ENCODE measurements around the gene CASQ2. TPM values are rescaled to one million over a fixed set of nuclear protein-coding genes. Genes with fewer than 3 reads are reported as not detected.

Gene CASQ2
- total and polyA plus RNA-seq, 2 of the 13 experiments (the other 11 are each of a cell fraction or from before 2014, with no cell fraction given), result not detected

DNA sequence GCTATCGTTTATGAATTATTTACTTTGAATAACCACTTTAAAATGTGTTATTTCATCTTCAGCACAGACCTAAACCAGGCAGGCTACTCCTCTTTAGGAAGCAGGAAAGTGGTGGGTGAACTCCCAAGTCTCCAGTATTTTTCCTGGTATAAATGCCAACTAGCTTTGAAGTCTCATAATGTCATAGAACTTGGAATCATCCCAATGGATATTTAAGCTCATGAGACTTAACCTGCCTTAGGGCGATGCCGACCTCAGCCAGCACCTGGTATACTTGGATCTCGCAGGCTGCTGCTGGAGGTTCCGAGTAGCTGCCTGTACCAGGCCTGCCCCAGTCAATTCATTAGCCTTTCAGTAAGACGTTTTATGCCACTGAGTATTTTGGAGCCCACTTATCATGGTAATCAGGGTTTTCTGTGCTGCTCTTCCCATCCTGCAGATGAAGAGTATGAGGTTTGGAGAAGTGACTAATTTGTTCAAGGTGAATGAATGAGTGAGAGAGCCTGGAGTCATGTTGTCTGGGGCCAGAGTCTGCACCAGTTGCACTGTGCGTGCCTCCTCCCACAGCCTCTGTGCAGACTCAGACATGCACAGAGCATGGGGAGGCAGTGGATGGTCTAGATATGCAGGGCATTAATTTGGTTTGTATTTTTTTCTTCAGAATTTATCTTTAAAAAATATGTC, 91.9 kb downstream of the CASQ2 start (continued):
- TF ChIP-seq, protein P1, sequence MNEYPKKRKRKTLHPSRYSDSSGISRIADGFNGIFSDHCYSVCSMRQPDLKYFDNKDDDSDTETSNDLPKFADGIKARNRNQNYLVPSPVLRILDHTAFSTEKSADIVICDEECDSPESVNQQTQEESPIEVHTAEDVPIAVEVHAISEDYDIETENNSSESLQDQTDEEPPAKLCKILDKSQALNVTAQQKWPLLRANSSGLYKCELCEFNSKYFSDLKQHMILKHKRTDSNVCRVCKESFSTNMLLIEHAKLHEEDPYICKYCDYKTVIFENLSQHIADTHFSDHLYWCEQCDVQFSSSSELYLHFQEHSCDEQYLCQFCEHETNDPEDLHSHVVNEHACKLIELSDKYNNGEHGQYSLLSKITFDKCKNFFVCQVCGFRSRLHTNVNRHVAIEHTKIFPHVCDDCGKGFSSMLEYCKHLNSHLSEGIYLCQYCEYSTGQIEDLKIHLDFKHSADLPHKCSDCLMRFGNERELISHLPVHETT (CRISPR knock-in tag; conservative IDR thresholded peaks at IDR 0.05), result no peak

DNA sequence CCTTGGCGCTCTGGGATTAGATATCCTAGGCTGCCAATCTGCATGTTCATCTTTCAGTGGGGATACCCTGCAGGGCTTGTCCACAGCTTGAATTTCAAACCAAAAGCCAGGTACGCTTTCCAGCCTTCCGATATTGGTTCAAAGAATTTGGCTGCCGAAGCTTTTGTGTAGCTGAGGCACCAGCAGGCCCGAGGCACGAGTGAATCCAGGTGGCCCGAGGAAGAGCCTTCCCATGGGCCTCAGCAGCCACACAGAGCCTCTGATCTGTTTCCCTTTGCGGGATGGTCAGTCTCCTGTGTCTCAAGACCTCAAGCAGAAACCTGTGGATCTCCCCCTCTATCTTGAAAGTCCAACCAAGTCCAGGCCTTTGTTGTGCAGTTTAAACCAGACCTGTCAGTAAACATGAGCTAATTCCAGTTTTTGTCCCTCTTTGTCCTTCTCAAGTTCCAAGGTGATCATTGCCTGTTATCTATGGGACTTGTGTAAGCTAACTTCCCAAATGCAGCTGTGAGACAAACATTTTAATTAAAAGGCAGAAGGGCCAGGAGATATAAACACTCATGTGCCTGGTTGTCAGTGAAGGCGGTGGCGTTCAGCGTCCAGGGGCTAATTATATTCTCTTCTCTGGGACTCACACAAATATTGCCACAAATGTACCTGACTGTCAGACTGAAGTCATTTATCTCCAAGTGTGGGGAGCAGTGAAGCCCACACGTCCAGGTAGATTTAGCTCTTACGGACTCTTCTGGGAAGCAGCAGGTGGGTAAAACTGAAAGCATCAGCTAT, 96.1 kb downstream of the CASQ2 start:
- no peaks in the 10 kb centered on the region for H3K27me3 ChIP-seq (ENCODE audit: control insufficient read depth in 1 of 2, insufficient read depth in 2 of 2, low read length in 2 of 2)
- in situ Hi-C loops (cut with HindIII; ENCODE audit: extremely low pct_ligation_motif_present, low pct_unique_long_range_greater_than_20kb), result no loop called here
- no peaks in the 10 kb centered on the region for H3K9me3 ChIP-seq (ENCODE audit: low read length)
- BruUV-seq (replicated peaks), result no TSS peak
- no peak overlapping the region for H3K9ac ChIP-seq (ENCODE audit: insufficient read depth, low read depth, low read length)
- peaks cover 2 to 23% of the 10 kb centered on the region in 2 experiments; a peak in 3 of 5 replicates for H3K36me3 ChIP-seq (replicated peaks in 1 of 2; ENCODE audit: control insufficient read depth in 1 of 2, insufficient read depth in 2 of 2, low read length in 2 of 2)
- intact Hi-C loops (cut with micrococcal nuclease; ENCODE audit: unreplicated experiment), result no loop called here
- H3K4me3 ChIP-seq (replicated peaks in 1 of 3; ENCODE audit: insufficient read depth in 1 of 3, low read depth in 2 of 3, low read length in 3 of 3), result no peak overlapping the region
- CTCF ChIA-PET (ENCODE audit: low intra/inter-chr PET ratio, low total read pairs), result no interaction called here
- FAIRE-seq, result no peak
- POLR2A ChIA-PET, result no interaction called here
- H3K4me1 ChIP-seq (ENCODE audit: insufficient read depth, low read length), result peaks cover 19% of the 10 kb centered on the region; the same call in 1 of the 2 replicates
- no peaks in the 10 kb centered on the region for H4K20me1 ChIP-seq (ENCODE audit: insufficient read depth, low read length)
- no peak overlapping the region for H2AFZ ChIP-seq (ENCODE audit: low read length)
- DNase-seq (ENCODE audit: low spot score), result no peak
- no peak for ATAC-seq
- WGBS (ENCODE audit: low lambda C conversion rate), result 97% methylated on average over 13 of the region's 13 CpGs
- H3K4me2 ChIP-seq (ENCODE audit: low read depth, low read length), result no peak overlapping the region
- no peak overlapping the region for H3K27ac ChIP-seq (ENCODE audit: extremely low read length, insufficient read depth, low read length)
- H3K79me2 ChIP-seq (ENCODE audit: insufficient read depth, low read length), result no peaks in the 10 kb centered on the region
- TF ChIP-seq, protein P2, sequence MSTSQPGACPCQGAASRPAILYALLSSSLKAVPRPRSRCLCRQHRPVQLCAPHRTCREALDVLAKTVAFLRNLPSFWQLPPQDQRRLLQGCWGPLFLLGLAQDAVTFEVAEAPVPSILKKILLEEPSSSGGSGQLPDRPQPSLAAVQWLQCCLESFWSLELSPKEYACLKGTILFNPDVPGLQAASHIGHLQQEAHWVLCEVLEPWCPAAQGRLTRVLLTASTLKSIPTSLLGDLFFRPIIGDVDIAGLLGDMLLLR (CRISPR knock-in tag; IDR thresholded peaks at IDR 0.05), result no peak
- TF ChIP-seq, protein P3, sequence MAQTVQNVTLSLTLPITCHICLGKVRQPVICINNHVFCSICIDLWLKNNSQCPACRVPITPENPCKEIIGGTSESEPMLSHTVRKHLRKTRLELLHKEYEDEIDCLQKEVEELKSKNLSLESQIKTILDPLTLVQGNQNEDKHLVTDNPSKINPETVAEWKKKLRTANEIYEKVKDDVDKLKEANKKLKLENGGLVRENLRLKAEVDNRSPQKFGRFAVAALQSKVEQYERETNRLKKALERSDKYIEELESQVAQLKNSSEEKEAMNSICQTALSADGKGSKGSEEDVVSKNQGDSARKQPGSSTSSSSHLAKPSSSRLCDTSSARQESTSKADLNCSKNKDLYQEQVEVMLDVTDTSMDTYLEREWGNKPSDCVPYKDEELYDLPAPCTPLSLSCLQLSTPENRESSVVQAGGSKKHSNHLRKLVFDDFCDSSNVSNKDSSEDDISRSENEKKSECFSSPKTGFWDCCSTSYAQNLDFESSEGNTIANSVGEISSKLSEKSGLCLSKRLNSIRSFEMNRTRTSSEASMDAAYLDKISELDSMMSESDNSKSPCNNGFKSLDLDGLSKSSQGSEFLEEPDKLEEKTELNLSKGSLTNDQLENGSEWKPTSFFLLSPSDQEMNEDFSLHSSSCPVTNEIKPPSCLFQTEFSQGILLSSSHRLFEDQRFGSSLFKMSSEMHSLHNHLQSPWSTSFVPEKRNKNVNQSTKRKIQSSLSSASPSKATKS (CRISPR knock-in tag; IDR thresholded peaks at IDR 0.05), result no peak
- TF ChIP-seq MIXL1 (CRISPR knock-in tag; IDR thresholded peaks at IDR 0.05) (no peak), MAZ (IDR thresholded peaks at IDR 0.05; ENCODE audit: borderline replicate concordance, low read depth, low read length) (no peak), MAZ (CRISPR knock-in tag; IDR thresholded peaks at IDR 0.05; ENCODE audit: low read depth) (no peak), POGZ (CRISPR knock-in tag; IDR thresholded peaks at IDR 0.05) (no peak), NFKB2 (CRISPR knock-in tag; IDR thresholded peaks at IDR 0.05; ENCODE audit: borderline replicate concordance) (no peak), NFYB (CRISPR knock-in tag; IDR thresholded peaks at IDR 0.05) (no peak), RFX3 (CRISPR knock-in tag; IDR thresholded peaks at IDR 0.05) (no peak), ZNF225 (CRISPR knock-in tag; IDR thresholded peaks at IDR 0.05) (no peak), JUN (CRISPR knock-in tag; IDR thresholded peaks at IDR 0.05) (no peak), CCAR2 (optimal IDR thresholded peaks at IDR 0.05; ENCODE audit: low read depth, low read length) (no peak), NRL (CRISPR knock-in tag; IDR thresholded peaks at IDR 0.05; ENCODE audit: borderline replicate concordance) (no peak)
- TF ChIP-seq, protein P4, sequence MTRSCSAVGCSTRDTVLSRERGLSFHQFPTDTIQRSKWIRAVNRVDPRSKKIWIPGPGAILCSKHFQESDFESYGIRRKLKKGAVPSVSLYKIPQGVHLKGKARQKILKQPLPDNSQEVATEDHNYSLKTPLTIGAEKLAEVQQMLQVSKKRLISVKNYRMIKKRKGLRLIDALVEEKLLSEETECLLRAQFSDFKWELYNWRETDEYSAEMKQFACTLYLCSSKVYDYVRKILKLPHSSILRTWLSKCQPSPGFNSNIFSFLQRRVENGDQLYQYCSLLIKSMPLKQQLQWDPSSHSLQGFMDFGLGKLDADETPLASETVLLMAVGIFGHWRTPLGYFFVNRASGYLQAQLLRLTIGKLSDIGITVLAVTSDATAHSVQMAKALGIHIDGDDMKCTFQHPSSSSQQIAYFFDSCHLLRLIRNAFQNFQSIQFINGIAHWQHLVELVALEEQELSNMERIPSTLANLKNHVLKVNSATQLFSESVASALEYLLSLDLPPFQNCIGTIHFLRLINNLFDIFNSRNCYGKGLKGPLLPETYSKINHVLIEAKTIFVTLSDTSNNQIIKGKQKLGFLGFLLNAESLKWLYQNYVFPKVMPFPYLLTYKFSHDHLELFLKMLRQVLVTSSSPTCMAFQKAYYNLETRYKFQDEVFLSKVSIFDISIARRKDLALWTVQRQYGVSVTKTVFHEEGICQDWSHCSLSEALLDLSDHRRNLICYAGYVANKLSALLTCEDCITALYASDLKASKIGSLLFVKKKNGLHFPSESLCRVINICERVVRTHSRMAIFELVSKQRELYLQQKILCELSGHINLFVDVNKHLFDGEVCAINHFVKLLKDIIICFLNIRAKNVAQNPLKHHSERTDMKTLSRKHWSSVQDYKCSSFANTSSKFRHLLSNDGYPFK (CRISPR knock-in tag; IDR thresholded peaks at IDR 0.05; ENCODE audit: borderline replicate concordance), result no peak
